AG09309 (cell line): ENCODE results near the gene PCDHB4.
A peak's percentile ranks its signal among the peaks of the same experiment; 100 is the strongest.
"Not testable (repeated sequence)": the region's sequence is repeated elsewhere in the genome, so short reads cannot be mapped to it uniquely, and the experiment has no call there.

ENCODE experiments used
- DNase-seq: peaks from one replicate; pipeline ENCODE4 v3.0.0-alpha.2; 2010; ENCODE audit warnings: low read depth
- H3K4me3 ChIP-seq: 2 replicates; pipeline ENCODE4 v1.5.1; 2011; ENCODE audit warnings: mild to moderate bottlenecking, low read depth, low read length, moderate library complexity; ENCODE audit not compliant: control insufficient read depth
- CTCF ChIP-seq: IDR thresholded peaks from 2 replicates; pipeline ENCODE4 v1.5.1; 2011; ENCODE audit warnings: mild to moderate bottlenecking, low read depth, low read length, inconsistent platforms; ENCODE audit not compliant: insufficient read depth, control insufficient read depth; ENCODE audit errors: missing control alignments

The PCDHB4 gene

DNA sequence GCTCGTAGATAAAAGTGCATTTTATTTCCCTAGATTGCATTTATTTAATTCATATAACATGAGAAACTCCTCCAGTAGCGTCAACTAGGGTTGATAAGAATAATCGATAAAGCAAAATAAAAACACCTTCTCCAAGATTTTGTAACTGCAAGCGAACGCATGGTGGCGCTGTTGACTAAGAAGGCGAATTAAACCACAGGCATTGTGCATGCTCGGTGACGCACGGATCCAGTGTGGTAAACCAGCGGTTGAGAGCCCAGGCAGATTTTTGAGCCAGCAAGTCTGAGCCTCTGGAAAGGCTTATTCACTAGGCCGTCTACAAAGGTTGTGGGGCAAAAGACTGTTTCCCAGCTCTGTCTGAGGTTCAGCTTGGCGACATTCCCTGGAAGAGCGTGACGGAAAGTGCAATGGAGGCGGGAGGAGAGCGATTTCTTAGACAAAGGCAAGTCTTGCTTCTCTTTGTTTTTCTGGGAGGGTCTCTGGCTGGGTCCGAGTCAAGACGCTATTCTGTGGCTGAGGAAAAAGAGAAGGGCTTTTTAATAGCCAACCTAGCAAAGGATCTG is 21.3 kb upstream of the PCDHB4 start, which contains the start of gene PCDHB3:
PCDHB3 (plus strand) TSS at position 231 of the 563 bp plus-strand sequence; CDS start at position 408, 177 bp downstream.
- TF ChIP-seq CTCF = peak; percentile 47

DNA sequence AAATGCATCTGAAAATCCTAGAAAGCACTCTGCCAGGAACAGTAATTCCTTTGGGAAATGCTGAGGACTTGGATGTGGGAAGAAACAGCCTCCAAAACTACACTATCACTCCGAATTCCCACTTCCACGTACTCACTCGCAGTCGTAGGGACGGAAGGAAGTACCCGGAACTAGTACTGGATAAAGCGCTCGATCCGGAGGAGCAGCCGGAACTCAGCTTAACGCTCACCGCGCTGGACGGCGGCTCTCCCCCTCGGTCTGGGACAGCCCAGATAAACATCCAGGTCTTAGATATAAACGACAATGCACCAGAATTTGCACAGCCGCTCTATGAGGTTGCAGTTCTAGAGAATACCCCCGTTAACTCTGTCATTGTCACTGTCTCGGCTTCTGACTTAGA is 20.6 kb upstream of the PCDHB4 start:
- H3K4me3 ChIP-seq = no peak overlapping the region
- DNase-seq = no peak
- no peak for TF ChIP-seq CTCF

More for the DNA sequence above, 21.3 kb upstream of the PCDHB4 start, which contains the start of gene PCDHB3:
- no peak within 1 kb of the TSS for H3K4me3 ChIP-seq
- DNase-seq = peak; percentile 32

- not testable (repeated sequence) for H3K4me3 ChIP-seq, DNase-seq
These were observed 19.5 kb upstream of the PCDHB4 start for GRCh38 chr5:141102070-141102469.

DNA sequence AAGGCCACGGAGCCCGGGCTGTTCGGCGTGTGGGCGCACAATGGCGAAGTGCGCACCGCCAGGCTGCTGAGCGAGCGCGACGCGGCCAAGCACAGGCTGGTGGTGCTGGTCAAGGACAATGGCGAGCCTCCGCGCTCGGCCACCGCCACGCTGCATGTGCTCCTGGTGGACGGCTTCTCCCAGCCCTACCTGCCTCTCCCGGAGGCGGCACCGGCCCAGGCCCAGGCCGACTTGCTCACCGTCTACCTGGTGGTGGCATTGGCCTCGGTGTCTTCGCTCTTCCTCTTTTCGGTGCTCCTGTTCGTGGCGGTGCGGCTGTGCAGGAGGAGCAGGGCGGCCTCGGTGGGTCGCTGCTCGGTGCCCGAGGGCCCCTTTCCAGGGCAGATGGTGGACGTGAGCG is 19.1 kb upstream of the PCDHB4 start:
- DNase-seq, H3K4me3 ChIP-seq: not testable (repeated sequence)

DNA sequence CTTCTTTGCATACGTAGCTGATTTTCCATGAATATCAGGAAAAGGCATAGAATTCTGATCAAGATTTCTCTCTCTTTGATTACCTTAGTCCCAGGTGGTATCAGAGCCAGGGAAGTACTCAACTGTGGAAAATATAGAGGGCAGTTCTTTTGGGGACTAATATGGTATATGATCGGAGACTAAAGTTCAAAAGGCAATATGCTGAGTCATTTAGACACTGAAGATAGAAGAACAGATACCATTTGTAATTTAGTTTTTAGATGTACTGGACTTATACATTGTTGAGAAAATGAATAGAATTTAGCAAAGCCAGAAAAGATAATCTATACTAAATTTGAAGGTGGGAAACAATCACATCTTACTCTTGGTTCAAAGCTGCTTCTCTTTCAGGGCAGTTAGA is 16.3 kb upstream of the PCDHB4 start:
- no peak for DNase-seq
- TF ChIP-seq CTCF = no peak
- H3K4me3 ChIP-seq = no peak overlapping the region

DNA sequence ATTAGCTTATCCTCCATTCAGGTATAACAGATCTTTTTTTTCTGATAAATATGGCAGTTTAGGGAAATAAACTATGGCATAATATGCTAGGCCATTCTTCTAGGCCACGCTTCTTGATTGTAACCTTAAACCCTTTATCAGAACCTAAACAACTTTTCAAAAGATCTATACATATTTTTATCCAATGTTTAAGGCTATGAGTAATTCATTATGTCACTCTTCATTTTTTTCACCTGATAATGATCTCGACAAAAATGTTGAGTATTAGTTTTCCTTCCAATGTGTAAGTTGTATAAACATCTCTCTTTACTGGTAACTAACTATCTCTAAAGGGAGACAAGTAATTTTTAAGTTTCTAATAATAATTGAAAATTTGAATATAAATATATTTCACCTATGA is 2.4 kb upstream of the PCDHB4 start:
- DNase-seq = no peak
- no peak for TF ChIP-seq CTCF
- no peak overlapping the region for H3K4me3 ChIP-seq

GRCh38 chr5:141121985-141122384 is 367 bp downstream of the PCDHB4 start:
- H3K4me3 ChIP-seq = no peak overlapping the region
- TF ChIP-seq CTCF = no peak
- DNase-seq = no peak

DNA sequence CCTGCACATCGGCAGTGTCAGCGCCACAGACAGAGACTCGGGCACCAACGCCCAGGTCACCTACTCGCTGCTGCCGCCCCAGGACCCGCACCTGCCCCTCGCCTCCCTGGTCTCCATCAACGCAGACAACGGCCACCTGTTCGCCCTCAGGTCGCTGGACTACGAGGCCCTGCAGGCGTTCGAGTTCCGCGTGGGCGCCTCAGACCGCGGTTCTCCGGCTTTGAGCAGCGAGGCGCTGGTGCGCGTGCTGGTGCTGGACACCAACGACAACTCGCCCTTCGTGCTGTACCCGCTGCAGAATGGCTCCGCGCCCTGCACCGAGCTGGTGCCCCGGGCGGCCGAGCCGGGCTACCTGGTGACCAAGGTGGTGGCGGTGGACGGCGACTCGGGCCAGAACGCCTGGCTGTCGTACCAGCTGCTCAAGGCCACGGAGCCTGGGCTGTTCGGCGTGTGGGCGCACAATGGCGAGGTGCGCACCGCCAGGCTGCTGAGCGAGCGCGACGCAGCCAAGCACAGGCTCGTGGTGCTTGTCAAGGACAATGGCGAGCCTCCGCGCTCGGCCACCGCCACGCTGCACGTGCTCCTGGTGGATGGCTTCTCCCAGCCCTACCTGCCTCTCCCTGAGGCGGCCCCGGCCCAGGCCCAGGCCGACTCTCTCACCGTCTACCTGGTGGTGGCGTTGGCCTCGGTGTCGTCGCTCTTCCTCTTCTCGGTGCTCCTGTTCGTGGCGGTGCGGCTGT is 1.9 kb downstream of the PCDHB4 start:
- not testable (repeated sequence) for H3K4me3 ChIP-seq

More for the DNA sequence above, 1.9 kb downstream of the PCDHB4 start:
- DNase-seq = not testable (repeated sequence)
